Eye (tissue), 1 donor: ENCODE results near the gene VPS37C.

Experiments
- DNase-seq: peaks from one replicate; pipeline ENCODE4 v3.0.0-alpha.2; 2015

VPS37C gene

GRCh38 chr11:61131586-61131985 lies 29.6 kb downstream of the VPS37C start:
- no peak for DNase-seq

GRCh38 chr11:61131186-61131585 lies 30.0 kb downstream of the VPS37C start:
- peak; percentile 21 for DNase-seq

GRCh38 chr11:61129639-61130523 lies 31.3 kb downstream of the VPS37C start:
- DNase-seq = peak; percentile 96

- DNase-seq = no peak
These were observed 32.1 kb downstream of the VPS37C start for GRCh38 chr11:61128947-61129638.

- DNase-seq = no peak
These were observed 33.2 kb downstream of the VPS37C start for GRCh38 chr11:61127991-61128390.

GRCh38 chr11:61126256-61126655 lies 35.0 kb downstream of the VPS37C start:
- DNase-seq = peak; percentile 52

GRCh38 chr11:61125310-61125684 lies 35.9 kb downstream of the VPS37C start:
- peak; percentile 93 for DNase-seq

- no peak for DNase-seq
These were observed 36.5 kb downstream of the VPS37C start for GRCh38 chr11:61124574-61125309.

GRCh38 chr11:61123775-61124571 lies 37.3 kb downstream of the VPS37C start:
- peak; percentile 24 for DNase-seq

GRCh38 chr11:61122761-61123160 lies 38.5 kb downstream of the VPS37C start:
- DNase-seq = no peak

GRCh38 chr11:61121917-61122316 lies 39.3 kb downstream of the VPS37C start:
- no peak for DNase-seq

- DNase-seq = no peak
These were observed 39.9 kb downstream of the VPS37C start for GRCh38 chr11:61121192-61121831.

- peak; percentile 64 for DNase-seq
These were observed 40.5 kb downstream of the VPS37C start for GRCh38 chr11:61120706-61121191.

- DNase-seq = no peak
These were observed 41.0 kb downstream of the VPS37C start for GRCh38 chr11:61120099-61120705.

GRCh38 chr11:61119571-61119970 lies 41.7 kb downstream of the VPS37C start:
- DNase-seq = no peak

GRCh38 chr11:61119055-61119454 lies 42.2 kb downstream of the VPS37C start:
- DNase-seq = no peak

- no peak for DNase-seq
These were observed 42.8 kb downstream of the VPS37C start for GRCh38 chr11:61118406-61118805.

- DNase-seq = no peak
These were observed 43.2 kb downstream of the VPS37C start for GRCh38 chr11:61118004-61118403.

GRCh38 chr11:61117168-61117520 lies 44.1 kb downstream of the VPS37C start:
- no peak for DNase-seq

- no peak for DNase-seq
These were observed 44.6 kb downstream of the VPS37C start for GRCh38 chr11:61116426-61117167.
